NCI-H524 (cell line): ENCODE data around the gene AFG1L.
"Not testable (repeated sequence)": the region's sequence is repeated elsewhere in the genome, so short reads cannot be mapped to it uniquely, and the experiment has no call there.

ENCODE experiments used
- DNase-seq, 2 experiments: peaks; one replicate each; lab custom pipeline; 2025; lab: John Stamatoyannopoulos, UW

AFG1L gene

GRCh38 chr6:108288742-108289141, 6.1 kb upstream of the AFG1L start:
- DNase-seq = no peak

GRCh38 chr6:108291091-108291490, 3.8 kb upstream of the AFG1L start:
- no peak for DNase-seq

- DNase-seq = not testable (repeated sequence)
Measured at GRCh38 chr6:108292561-108292960, 2.3 kb upstream of the AFG1L start.

- no peak for DNase-seq
Measured at GRCh38 chr6:108293527-108294296, 1.1 kb upstream of the AFG1L start.

- DNase-seq = no peak
Measured at GRCh38 chr6:108294297-108294726, 542 bp upstream of the AFG1L start.

- DNase-seq = no peak
Measured at GRCh38 chr6:108295676-108296075, 822 bp downstream of the AFG1L start.

GRCh38 chr6:108302386-108302785, 7.5 kb downstream of the AFG1L start:
- no peak for DNase-seq

GRCh38 chr6:108304646-108305045, 9.8 kb downstream of the AFG1L start:
- no peak for DNase-seq

GRCh38 chr6:108308641-108309040, 13.8 kb downstream of the AFG1L start:
- not testable (repeated sequence) for DNase-seq

GRCh38 chr6:108309844-108310243, 15.0 kb downstream of the AFG1L start:
- DNase-seq = no peak

GRCh38 chr6:108312605-108313004, 17.8 kb downstream of the AFG1L start:
- peak in 1 of 2 experiments; percentile 1 for DNase-seq

GRCh38 chr6:108321253-108321747, 26.4 kb downstream of the AFG1L start:
- no peak for DNase-seq

GRCh38 chr6:108322728-108323127, 27.9 kb downstream of the AFG1L start:
- no peak for DNase-seq

- no peak for DNase-seq
Measured at GRCh38 chr6:108323710-108324466, 29.0 kb downstream of the AFG1L start.

- DNase-seq = not testable (repeated sequence)
Measured at GRCh38 chr6:108330221-108330785, 35.4 kb downstream of the AFG1L start.

GRCh38 chr6:108330806-108331205, 36.0 kb downstream of the AFG1L start:
- DNase-seq = no peak

- no peak for DNase-seq
Measured at GRCh38 chr6:108331982-108332381, 37.1 kb downstream of the AFG1L start.

GRCh38 chr6:108336971-108337370, 42.1 kb downstream of the AFG1L start:
- DNase-seq = no peak

- DNase-seq = no peak
Measured at GRCh38 chr6:108337721-108338120, 42.9 kb downstream of the AFG1L start.

- no peak for DNase-seq
Measured at GRCh38 chr6:108341372-108341771, 46.5 kb downstream of the AFG1L start.

- no peak for DNase-seq
Measured at GRCh38 chr6:108343894-108344293, 49.0 kb downstream of the AFG1L start.

GRCh38 chr6:108348655-108349349, 53.9 kb downstream of the AFG1L start:
- DNase-seq = no peak
